GM19372 (cell line): Measurements from ENCODE around the gene RELL1.

ENCODE experiments used
- ATAC-seq: cut with Tn5 transposase; IDR thresholded peaks from one replicate; pipeline ENCODE4 v1.9.1; 2021; ENCODE audit warnings: mild to moderate bottlenecking, low read depth, moderate library complexity; ENCODE audit not compliant: unreplicated experiment

Gene RELL1

GRCh38 chr4:37667197-37668100 is 18.7 kb downstream of the RELL1 start:
- ATAC-seq: no peak

- ATAC-seq: no peak
Observed at GRCh38 chr4:37666625-37667071, 19.5 kb downstream of the RELL1 start.

- ATAC-seq: no peak
Observed at GRCh38 chr4:37665333-37666320, 20.5 kb downstream of the RELL1 start.

GRCh38 chr4:37664696-37665095 is 21.5 kb downstream of the RELL1 start:
- no peak for ATAC-seq

- ATAC-seq: no peak
Observed at GRCh38 chr4:37663552-37663951, 22.6 kb downstream of the RELL1 start.

GRCh38 chr4:37662861-37663390 is 23.2 kb downstream of the RELL1 start:
- ATAC-seq: no peak

GRCh38 chr4:37662251-37662650 is 23.9 kb downstream of the RELL1 start:
- no peak for ATAC-seq

- no peak for ATAC-seq
Observed at GRCh38 chr4:37661772-37662171, 24.4 kb downstream of the RELL1 start.

- ATAC-seq: no peak
Observed at GRCh38 chr4:37659696-37660095, 26.5 kb downstream of the RELL1 start.

GRCh38 chr4:37656649-37657048 is 29.5 kb downstream of the RELL1 start:
- ATAC-seq: no peak

GRCh38 chr4:37653601-37654000 is 32.6 kb downstream of the RELL1 start:
- no peak for ATAC-seq

- ATAC-seq: peak; percentile 80
Observed at GRCh38 chr4:37652747-37653527, 33.2 kb downstream of the RELL1 start.

GRCh38 chr4:37651781-37652377 is 34.3 kb downstream of the RELL1 start:
- ATAC-seq: no peak

- no peak for ATAC-seq
Observed at GRCh38 chr4:37650481-37650880, 35.7 kb downstream of the RELL1 start.

GRCh38 chr4:37649268-37649667 is 36.9 kb downstream of the RELL1 start:
- no peak for ATAC-seq

GRCh38 chr4:37648084-37648817 is 37.9 kb downstream of the RELL1 start:
- no peak for ATAC-seq

GRCh38 chr4:37646247-37646646 is 39.9 kb downstream of the RELL1 start:
- no peak for ATAC-seq

GRCh38 chr4:37645736-37646135 is 40.4 kb downstream of the RELL1 start:
- no peak for ATAC-seq

GRCh38 chr4:37644962-37645361 is 41.2 kb downstream of the RELL1 start:
- ATAC-seq: no peak
